Naive thymus-derived CD8-positive, alpha-beta T cell (primary cell): ENCODE results near the gene KRT36. TPM values are rescaled to one million over a fixed set of nuclear protein-coding genes. Genes with fewer than 3 reads are reported as not detected.

Source experiments
- ATAC-seq, 2 donors: fragments of 150-1000 bp; cut with Tn5 transposase in 1 of 2; sonication (Bioruptor Pico), chemical (Tn5 transposase) in 1 of 2; 1 replicate in 1 of 2; 2 replicates in 1 of 2; pipeline ENCODE4 v1.10.0; 2021; ENCODE audit warnings: mild to moderate bottlenecking in 2 of 2, moderate library complexity in 2 of 2
- POLR2A ChIA-PET: fragments of 350-600 bp; sonication (Branson Sonifier 250); formaldehyde crosslinking; loops from one replicate; lab custom pipeline; 2021; ENCODE audit warnings: antibody characterized with exemption; lab: Charles Lee
- DNase-seq, 10 donors: peaks; one replicate each; pipeline versions ENCODE4 v3.0.0 to v3.0.0-alpha.2; 2020 to 2022
- H3K27ac Mint-ChIP-seq, 10 donors: one replicate each; pipeline ENCODE4 v1.8.0; 2020 to 2022; ENCODE audit warnings: mild to moderate bottlenecking in 10 of 10, mixed read lengths in 10 of 10, moderate library complexity in 4 of 10, inconsistent platforms in 1 of 10
- H3K27me3 Mint-ChIP-seq, 5 donors: one replicate each; pipeline ENCODE4 v1.8.0; 2021 to 2022; ENCODE audit warnings: mixed read lengths in 5 of 5
- H3K36me3 Mint-ChIP-seq, 3 donors: one replicate each; pipeline ENCODE4 v1.8.0; 2020 to 2022; ENCODE audit warnings: mixed read lengths in 3 of 3, mild to moderate bottlenecking in 2 of 3, inconsistent platforms in 1 of 3
- H3K4me1 Mint-ChIP-seq, 4 donors: one replicate each; pipeline ENCODE4 v1.8.0; 2021 to 2022; ENCODE audit warnings: mixed read lengths in 4 of 4
- H3K4me3 Mint-ChIP-seq, 10 donors: one replicate each; pipeline ENCODE4 v1.8.0; 2020 to 2022; ENCODE audit warnings: mild to moderate bottlenecking in 10 of 10, mixed read lengths in 10 of 10, moderate library complexity in 6 of 10, inconsistent platforms in 1 of 10
- H3K9me3 Mint-ChIP-seq, 9 donors: one replicate each; pipeline ENCODE4 v1.8.0; 2020 to 2022; ENCODE audit warnings: mixed read lengths in 9 of 9, mild to moderate bottlenecking in 3 of 9, inconsistent platforms in 1 of 9, moderate library complexity in 1 of 9
- polyA plus RNA-seq, 3 donors: library from polyadenylated mRNA; unstranded; fragments of 300-500 nt; fragmentation: Illumina TruSeq; gene quantifications; one replicate each; pipeline ENCODE4 v1.2.3, GENCODE V29; 2021
- total RNA-seq, 8 experiments: library from RNA in 2 of 8; stranded (reverse) in 2 of 8; gene quantifications; one replicate each; pipeline ENCODE4 v1.2.3 and lab custom pipeline; 2021 to 2026

The KRT36 gene
- total and polyA plus RNA-seq, 5 experiments from 2014 or later, result not detected

GRCh38 chr17:41519501-41520224, 30.0 kb upstream of the KRT36 start:
- Mint-ChIP-seq H3K9me3 (no peaks in the 10 kb centered on the region), H3K27ac (no peak overlapping the region), H3K27me3 (peaks cover 0 to 7% (median 1%) of the 10 kb centered on the region in 5 donors), H3K36me3 (no peaks in the 10 kb centered on the region), H3K4me3 (no peak overlapping the region), H3K4me1 (no peaks in the 10 kb centered on the region)
- POLR2A ChIA-PET, result no interaction called here
- ATAC-seq (no peak), DNase-seq (no peak)

- no peaks in the 10 kb centered on the region for H3K4me1 Mint-ChIP-seq
- peaks cover 0 to 4% (median 1%) of the 10 kb centered on the region in 5 donors for H3K27me3 Mint-ChIP-seq
- no peak within 1 kb of the TSS for H3K4me3 Mint-ChIP-seq
- no peaks in the 10 kb centered on the region for H3K36me3 Mint-ChIP-seq
- H3K27ac Mint-ChIP-seq, result peak within 1 kb of the TSS in 2 of 10 donors; percentile 28 to 63
- POLR2A ChIA-PET, result no interaction called here
- H3K9me3 Mint-ChIP-seq, result no peaks in the 10 kb centered on the region
- DNase-seq, result no peak
- ATAC-seq, result no peak
Observed at GRCh38 chr17:41518789-41519449, 29.2 kb upstream of the KRT36 start, which contains the start of gene KRT15. TSS of gene KRT15 (minus strand) at chr17:41518890. CDS start at chr17:41518827, 63 bp downstream.

- Mint-ChIP-seq H3K27me3 (peaks cover 0 to 4% (median 1%) of the 10 kb centered on the region in 5 donors), H3K4me1 (no peaks in the 10 kb centered on the region), H3K4me3 (no peak overlapping the region), H3K36me3 (no peaks in the 10 kb centered on the region), H3K9me3 (no peaks in the 10 kb centered on the region), H3K27ac (no peak overlapping the region)
- POLR2A ChIA-PET, result no interaction called here
- ATAC-seq, result no peak
- DNase-seq, result no peak
Observed at GRCh38 chr17:41518031-41518430, 28.3 kb upstream of the KRT36 start.

GRCh38 chr17:41516830-41517283, 27.1 kb upstream of the KRT36 start:
- H3K4me1 Mint-ChIP-seq, result peaks cover 0 to 3% (median 1%) of the 10 kb centered on the region in 4 donors
- no peak overlapping the region for H3K4me3 Mint-ChIP-seq
- H3K27me3 Mint-ChIP-seq, result peaks cover 0 to 4% (median 1%) of the 10 kb centered on the region in 5 donors
- POLR2A ChIA-PET, result no interaction called here
- no peaks in the 10 kb centered on the region for H3K9me3 Mint-ChIP-seq
- H3K27ac Mint-ChIP-seq, result no peak overlapping the region
- DNase-seq (no peak), ATAC-seq (no peak)
- no peaks in the 10 kb centered on the region for H3K36me3 Mint-ChIP-seq

- Mint-ChIP-seq H3K9me3 (no peaks in the 10 kb centered on the region), H3K36me3 (no peaks in the 10 kb centered on the region), H3K4me1 (peaks cover 0 to 3% (median 1%) of the 10 kb centered on the region in 4 donors), H3K27me3 (peaks cover 0 to 4% (median 1%) of the 10 kb centered on the region in 5 donors), H3K4me3 (no peak overlapping the region), H3K27ac (peak overlapping the region in 1 of 10 donors; percentile 21)
- DNase-seq (no peak), ATAC-seq (no peak)
- POLR2A ChIA-PET, result interaction anchor here (0.6 kb wide), 1 partner anchor 1551 kb away, joined by 4 read pairs; no protein-coding TSS in a partner anchor
Observed at GRCh38 chr17:41516147-41516829, 26.6 kb upstream of the KRT36 start.

- no peaks in the 10 kb centered on the region for H3K9me3 Mint-ChIP-seq
- no peak for DNase-seq
- no peaks in the 10 kb centered on the region for H3K36me3 Mint-ChIP-seq
- no peak overlapping the region for H3K4me3 Mint-ChIP-seq
- peaks cover 0 to 3% (median 1%) of the 10 kb centered on the region in 4 donors for H3K4me1 Mint-ChIP-seq
- no peak for ATAC-seq
- H3K27me3 Mint-ChIP-seq, result peaks cover 0 to 4% (median 1%) of the 10 kb centered on the region in 5 donors
- H3K27ac Mint-ChIP-seq, result peak overlapping the region in 1 of 10 donors; percentile 66
- POLR2A ChIA-PET, result no interaction called here
Observed at GRCh38 chr17:41513168-41513547, 23.4 kb upstream of the KRT36 start.

- H3K4me1 Mint-ChIP-seq, result peaks cover 0 to 3% (median 1%) of the 10 kb centered on the region in 4 donors
- DNase-seq, result no peak
- no peaks in the 10 kb centered on the region for H3K36me3 Mint-ChIP-seq
- POLR2A ChIA-PET, result no interaction called here
- peaks cover 0 to 4% (median 1%) of the 10 kb centered on the region in 5 donors for H3K27me3 Mint-ChIP-seq
- no peak for ATAC-seq
- H3K9me3 Mint-ChIP-seq, result no peaks in the 10 kb centered on the region
- no peak overlapping the region for H3K4me3 Mint-ChIP-seq
- H3K27ac Mint-ChIP-seq, result peak overlapping the region in 1 of 10 donors; percentile 66
Observed at GRCh38 chr17:41512546-41513167, 22.9 kb upstream of the KRT36 start.

GRCh38 chr17:41511716-41512115, 22.0 kb upstream of the KRT36 start:
- POLR2A ChIA-PET, result no interaction called here
- DNase-seq (no peak), ATAC-seq (no peak)
- peaks cover 0 to 3% (median 1%) of the 10 kb centered on the region in 4 donors for H3K4me1 Mint-ChIP-seq
- no peaks in the 10 kb centered on the region for H3K36me3 Mint-ChIP-seq
- no peaks in the 10 kb centered on the region for H3K9me3 Mint-ChIP-seq
- peaks cover 0 to 4% (median 1%) of the 10 kb centered on the region in 5 donors for H3K27me3 Mint-ChIP-seq
- H3K27ac Mint-ChIP-seq, result no peak overlapping the region
- H3K4me3 Mint-ChIP-seq, result no peak overlapping the region

- ATAC-seq, result no peak
- DNase-seq, result no peak
- Mint-ChIP-seq H3K9me3 (no peaks in the 10 kb centered on the region), H3K4me1 (peaks cover 0 to 3% (median 1%) of the 10 kb centered on the region in 4 donors), H3K27ac (no peak overlapping the region), H3K27me3 (peaks cover 0 to 3% (median 0%) of the 10 kb centered on the region in 5 donors), H3K4me3 (no peak overlapping the region), H3K36me3 (no peaks in the 10 kb centered on the region)
- POLR2A ChIA-PET, result no interaction called here
Observed at GRCh38 chr17:41511116-41511515, 21.4 kb upstream of the KRT36 start.

- ATAC-seq, result no peak
- Mint-ChIP-seq H3K9me3 (no peaks in the 10 kb centered on the region), H3K27ac (peak overlapping the region in 1 of 10 donors; percentile 30), H3K4me3 (no peak overlapping the region), H3K4me1 (peaks cover 0 to 3% (median 1%) of the 10 kb centered on the region in 4 donors), H3K36me3 (no peaks in the 10 kb centered on the region), H3K27me3 (peaks cover 0 to 1% (median 0%) of the 10 kb centered on the region in 5 donors)
- no peak for DNase-seq
- POLR2A ChIA-PET, result no interaction called here
Observed at GRCh38 chr17:41510251-41511065, 20.7 kb upstream of the KRT36 start.

GRCh38 chr17:41507315-41507880, 17.7 kb upstream of the KRT36 start:
- no peak for DNase-seq
- Mint-ChIP-seq H3K9me3 (no peaks in the 10 kb centered on the region), H3K4me1 (peaks cover 0 to 2% (median 0%) of the 10 kb centered on the region in 4 donors), H3K4me3 (no peak overlapping the region), H3K27me3 (no peaks in the 10 kb centered on the region), H3K36me3 (no peaks in the 10 kb centered on the region), H3K27ac (no peak overlapping the region)
- POLR2A ChIA-PET, result interaction anchor here (0.5 kb wide), 1 partner anchor 97 kb away, joined by 4 read pairs; no protein-coding TSS in a partner anchor
- no peak for ATAC-seq
